WTC11 (cell line): ENCODE data around the gene IL18BP. TPM values are rescaled to one million over a fixed set of nuclear protein-coding genes. Genes with fewer than 3 reads are reported as not detected.

Experiments used
- ATAC-seq: fragments of 200-7000 bp; cut with Tn5 transposase; 2 replicates; pipeline ENCODE4 v1.10.0; 2021; ENCODE audit warnings: mild to moderate bottlenecking, moderate library complexity
- CTCF ChIA-PET: fragments of 300-600 bp; sonication (Branson Sonifier 250); formaldehyde crosslinking; loops from one replicate; lab custom pipeline; 2021; ENCODE audit warnings: antibody characterized with exemption; lab: Charles Lee
- POLR2A ChIA-PET: fragments of 350-600 bp; sonication (Branson Sonifier 250); formaldehyde crosslinking; loops from one replicate; lab custom pipeline; 2021; ENCODE audit warnings: antibody characterized with exemption; lab: Charles Lee
- DNase-seq: peaks from one replicate; pipeline ENCODE4 v3.0.0; 2021; ENCODE audit warnings: low spot score
- H3K27ac Mint-ChIP-seq: 2 replicates; pipeline ENCODE4 v1.8.0; 2021; ENCODE audit warnings: mixed read lengths
- H3K27me3 Mint-ChIP-seq: 2 replicates; pipeline ENCODE4 v1.8.0; 2021; ENCODE audit warnings: low read depth, mild to moderate bottlenecking, moderate library complexity, mixed read lengths
- H3K36me3 Mint-ChIP-seq: 2 replicates; pipeline ENCODE4 v1.8.0; 2021; ENCODE audit warnings: mixed read lengths
- H3K4me1 Mint-ChIP-seq: 2 replicates; pipeline ENCODE4 v1.8.0; 2022; ENCODE audit warnings: mixed read lengths
- H3K4me3 Mint-ChIP-seq: 2 replicates; pipeline ENCODE4 v1.8.0; 2021; ENCODE audit warnings: mild to moderate bottlenecking, moderate library complexity, mixed read lengths
- H3K9me3 Mint-ChIP-seq: 2 replicates; pipeline ENCODE4 v1.8.0; 2021; ENCODE audit warnings: mixed read lengths
- CDX4 ChIP-seq: fragments of 250-450 bp; sonication (Bioruptor Pico); IDR thresholded peaks from 2 replicates; pipeline ENCODE4 v1.9.0; 2021; ENCODE audit warnings: moderate library complexity, mild to moderate bottlenecking, inconsistent platforms, borderline replicate concordance
- CREM ChIP-seq: sonication (generic); formaldehyde crosslinking; IDR thresholded peaks from 2 replicates; pipeline ENCODE4 v1.8.1; 2022; ENCODE audit warnings: mild to moderate bottlenecking, missing genetic modification reagents, moderate library complexity
- FOXJ3 ChIP-seq: sonication (generic); formaldehyde crosslinking; IDR thresholded peaks from 2 replicates; pipeline ENCODE4 v1.9.0; 2021; ENCODE audit warnings: missing genetic modification reagents, mild to moderate bottlenecking, borderline replicate concordance
- GABPB1 ChIP-seq: sonication (generic); formaldehyde crosslinking; IDR thresholded peaks from 2 replicates; pipeline ENCODE4 v1.8.1; 2023; ENCODE audit warnings: mild to moderate bottlenecking, missing genetic modification reagents
- GRHL2 ChIP-seq: fragments of 250-450 bp; sonication (Bioruptor Pico); IDR thresholded peaks from 2 replicates; pipeline ENCODE4 v1.8.0; 2022; ENCODE audit warnings: mild to moderate bottlenecking, moderate library complexity; ENCODE audit not compliant: insufficient replicate concordance, severe bottlenecking
- HMGXB4 ChIP-seq: sonication (generic); formaldehyde crosslinking; IDR thresholded peaks from 2 replicates; pipeline ENCODE4 v1.8.1; 2023; ENCODE audit warnings: mild to moderate bottlenecking, moderate library complexity, missing genetic modification reagents
- JAZF1 ChIP-seq: fragments of 250-450 bp; sonication (Bioruptor Pico); IDR thresholded peaks from 2 replicates; pipeline ENCODE4 v1.9.0; 2021; ENCODE audit warnings: moderate library complexity, mild to moderate bottlenecking, inconsistent platforms
- MAX ChIP-seq: sonication (generic); formaldehyde crosslinking; IDR thresholded peaks from 2 replicates; pipeline ENCODE4 v1.8.0; 2022; ENCODE audit warnings: mild to moderate bottlenecking, missing genetic modification reagents
- MYBL2 ChIP-seq: sonication (generic); formaldehyde crosslinking; IDR thresholded peaks from 2 replicates; pipeline ENCODE4 v1.8.1; 2023; ENCODE audit warnings: mild to moderate bottlenecking, moderate library complexity, missing genetic modification reagents
- NFYB ChIP-seq: sonication (generic); formaldehyde crosslinking; conservative IDR thresholded peaks from 2 replicates; pipeline ENCODE4 v1.8.0; 2022; ENCODE audit warnings: low read depth, missing genetic modification reagents
- NR1H2 ChIP-seq: sonication (generic); formaldehyde crosslinking; IDR thresholded peaks from 2 replicates; pipeline ENCODE4 v1.9.0; 2021; ENCODE audit warnings: mild to moderate bottlenecking, moderate library complexity, missing genetic modification reagents
- NR2C2 ChIP-seq: sonication (generic); formaldehyde crosslinking; IDR thresholded peaks from 2 replicates; pipeline ENCODE4 v1.8.0; 2022; ENCODE audit warnings: mild to moderate bottlenecking, missing genetic modification reagents
- NR3C1 ChIP-seq: sonication (generic); formaldehyde crosslinking; conservative IDR thresholded peaks from 2 replicates; pipeline ENCODE4 v1.8.1; 2023; ENCODE audit warnings: low read depth, mild to moderate bottlenecking, missing genetic modification reagents
- OVOL2 ChIP-seq: fragments of 250-450 bp; sonication (Bioruptor Pico); IDR thresholded peaks from 2 replicates; pipeline ENCODE4 v1.9.0; 2021; ENCODE audit warnings: mild to moderate bottlenecking, borderline replicate concordance
- PRRX2 ChIP-seq: fragments of 250-450 bp; sonication (Bioruptor Pico); IDR thresholded peaks from 2 replicates; pipeline ENCODE4 v1.8.0; 2021; ENCODE audit warnings: mild to moderate bottlenecking
- TEAD4 ChIP-seq: sonication (generic); formaldehyde crosslinking; IDR thresholded peaks from 2 replicates; pipeline ENCODE4 v1.8.0; 2022; ENCODE audit warnings: mild to moderate bottlenecking, missing genetic modification reagents
- ZNF219 ChIP-seq: sonication (generic); formaldehyde crosslinking; IDR thresholded peaks from 2 replicates; pipeline ENCODE4 v1.8.0; 2023; ENCODE audit warnings: missing genetic modification reagents, mild to moderate bottlenecking, borderline replicate concordance
- ZNF317 ChIP-seq: sonication (generic); formaldehyde crosslinking; IDR thresholded peaks from 2 replicates; pipeline ENCODE4 v1.8.1; 2023; ENCODE audit warnings: low read depth, mild to moderate bottlenecking, moderate library complexity, missing genetic modification reagents, borderline replicate concordance
- ZNF416 ChIP-seq: fragments of 250-450 bp; sonication (Bioruptor Pico); IDR thresholded peaks from 2 replicates; pipeline ENCODE4 v1.9.0; 2021; ENCODE audit warnings: mild to moderate bottlenecking, inconsistent platforms
- total RNA-seq: library from RNA; stranded (reverse); gene quantifications from 3 replicates; pipeline ENCODE4 v1.2.3, GENCODE V29; 2021
- TF ChIP-seq, protein P1 (sequence below): sonication (generic); formaldehyde crosslinking; IDR thresholded peaks from 2 replicates; pipeline ENCODE4 v1.8.1; 2022; ENCODE audit warnings: low read depth, mild to moderate bottlenecking, moderate library complexity, missing genetic modification reagents, borderline replicate concordance
- TF ChIP-seq, protein P2 (sequence below): sonication (generic); formaldehyde crosslinking; conservative IDR thresholded peaks from 2 replicates; pipeline ENCODE4 v1.8.1; 2022; ENCODE audit warnings: mild to moderate bottlenecking, missing genetic modification reagents
- TF ChIP-seq, protein P3 (sequence below): sonication (generic); formaldehyde crosslinking; IDR thresholded peaks from 2 replicates; pipeline ENCODE4 v1.8.0; 2023; ENCODE audit warnings: missing genetic modification reagents

The IL18BP gene
- total RNA-seq, 1 experiment from 2014 or later: 17.3 TPM

- TF ChIP-seq, protein P1, sequence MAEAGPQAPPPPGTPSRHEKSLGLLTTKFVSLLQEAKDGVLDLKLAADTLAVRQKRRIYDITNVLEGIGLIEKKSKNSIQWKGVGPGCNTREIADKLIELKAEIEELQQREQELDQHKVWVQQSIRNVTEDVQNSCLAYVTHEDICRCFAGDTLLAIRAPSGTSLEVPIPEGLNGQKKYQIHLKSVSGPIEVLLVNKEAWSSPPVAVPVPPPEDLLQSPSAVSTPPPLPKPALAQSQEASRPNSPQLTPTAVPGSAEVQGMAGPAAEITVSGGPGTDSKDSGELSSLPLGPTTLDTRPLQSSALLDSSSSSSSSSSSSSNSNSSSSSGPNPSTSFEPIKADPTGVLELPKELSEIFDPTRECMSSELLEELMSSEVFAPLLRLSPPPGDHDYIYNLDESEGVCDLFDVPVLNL (CRISPR knock-in tag): no peak
- TF ChIP-seq MAX (CRISPR knock-in tag) (no peak), OVOL2 (CRISPR knock-in tag) (no peak), JAZF1 (no peak), ZNF219 (CRISPR knock-in tag) (no peak), NR1H2 (CRISPR knock-in tag) (no peak), HMGXB4 (no peak), GRHL2 (CRISPR knock-in tag) (no peak), GABPB1 (CRISPR knock-in tag) (no peak)
These were observed 11.2 kb upstream of the IL18BP start (continued) for GRCh38 chr11:71987521-71987920.

- ChIA-PET POLR2A (no interaction called here), CTCF (interaction anchor here (1.2 to 1.4 kb wide), 2 partner anchors 10 to 103 kb away, joined by 4 to 5 read pairs; no protein-coding TSS in a partner anchor)
- Mint-ChIP-seq H3K36me3 (peaks cover 21% of the 10 kb centered on the region), H3K9me3 (0 out of 2 replicates have a peak, but pooled peaks cover 3% of the 10 kb centered on the region), H3K4me1 (no peaks in the 10 kb centered on the region), H3K4me3 (no peak overlapping the region)
- ATAC-seq (no peak), DNase-seq (no peak)
- no peak for TF ChIP-seq CREM (CRISPR knock-in tag)
- no peak for TF ChIP-seq TEAD4
- TF ChIP-seq, protein P2, sequence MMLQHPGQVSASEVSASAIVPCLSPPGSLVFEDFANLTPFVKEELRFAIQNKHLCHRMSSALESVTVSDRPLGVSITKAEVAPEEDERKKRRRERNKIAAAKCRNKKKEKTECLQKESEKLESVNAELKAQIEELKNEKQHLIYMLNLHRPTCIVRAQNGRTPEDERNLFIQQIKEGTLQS: no peak
- no peak for TF ChIP-seq ZNF416 (CRISPR knock-in tag)
- no peak for TF ChIP-seq NR2C2
- no peak for TF ChIP-seq PRRX2 (CRISPR knock-in tag)
- no peak for TF ChIP-seq OVOL2 (CRISPR knock-in tag)
- TF ChIP-seq FOXJ3 (CRISPR knock-in tag): no peak
- TF ChIP-seq, protein P3, sequence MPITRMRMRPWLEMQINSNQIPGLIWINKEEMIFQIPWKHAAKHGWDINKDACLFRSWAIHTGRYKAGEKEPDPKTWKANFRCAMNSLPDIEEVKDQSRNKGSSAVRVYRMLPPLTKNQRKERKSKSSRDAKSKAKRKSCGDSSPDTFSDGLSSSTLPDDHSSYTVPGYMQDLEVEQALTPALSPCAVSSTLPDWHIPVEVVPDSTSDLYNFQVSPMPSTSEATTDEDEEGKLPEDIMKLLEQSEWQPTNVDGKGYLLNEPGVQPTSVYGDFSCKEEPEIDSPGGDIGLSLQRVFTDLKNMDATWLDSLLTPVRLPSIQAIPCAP (CRISPR knock-in tag): no peak
- no peak for TF ChIP-seq NR3C1
- no peak for TF ChIP-seq ZNF317 (CRISPR knock-in tag)
- TF ChIP-seq CDX4 (CRISPR knock-in tag): no peak
- TF ChIP-seq NFYB (CRISPR knock-in tag): no peak
- no peak for TF ChIP-seq MYBL2 (CRISPR knock-in tag)
- TF ChIP-seq, all 79 proteins: peak for 0
- Mint-ChIP-seq H3K27ac (no peak overlapping the region), H3K27me3 (no peaks in the 10 kb centered on the region)
These were observed 10.7 kb upstream of the IL18BP start for GRCh38 chr11:71988050-71988449.
